Bronchial epithelial cell (primary cell): ENCODE measurements around the gene ZFP69B. TPM values are rescaled to one million over a fixed set of nuclear protein-coding genes. Genes with fewer than 3 reads are reported as not detected.

Source experiments
- DNase-seq: peaks from one replicate; pipeline ENCODE4 v3.0.0-alpha.2; 2010; ENCODE audit warnings: low read depth
- FAIRE-seq: peaks from 2 replicates; lab custom pipeline; 2011; peaks lifted over from hg19 to GRCh38; lab: Jason Lieb, UNC
- H3K27me3 ChIP-seq: 2 replicates; pipeline ENCODE4 v1.5.1; 2011; ENCODE audit warnings: low read length; ENCODE audit not compliant: control insufficient read depth, insufficient read depth
- H3K36me3 ChIP-seq: 2 replicates; pipeline ENCODE4 v1.5.1; 2011; ENCODE audit warnings: low read length; ENCODE audit not compliant: control insufficient read depth, insufficient read depth
- H3K4me3 ChIP-seq: 2 replicates; pipeline ENCODE4 v1.5.1; 2011; ENCODE audit warnings: mild to moderate bottlenecking, low read depth, low read length, control low read depth
- total RNA-seq: library from RNA; depleted of rRNA; stranded (reverse); fragments of >200 nt; gene quantifications from 2 replicates; pipeline ENCODE4 v1.2.1, GENCODE V29; 2014
- TF ChIP-seq, protein P1 (sequence below): IDR thresholded peaks from 2 replicates; pipeline ENCODE4 v1.5.1; 2011; ENCODE audit warnings: mild to moderate bottlenecking, moderate library complexity, low read length, control low read depth, inconsistent platforms; ENCODE audit not compliant: insufficient read depth, severe bottlenecking

The ZFP69B gene
- total RNA-seq, 1 donor from 2014 or later: 1.6 TPM

DNA sequence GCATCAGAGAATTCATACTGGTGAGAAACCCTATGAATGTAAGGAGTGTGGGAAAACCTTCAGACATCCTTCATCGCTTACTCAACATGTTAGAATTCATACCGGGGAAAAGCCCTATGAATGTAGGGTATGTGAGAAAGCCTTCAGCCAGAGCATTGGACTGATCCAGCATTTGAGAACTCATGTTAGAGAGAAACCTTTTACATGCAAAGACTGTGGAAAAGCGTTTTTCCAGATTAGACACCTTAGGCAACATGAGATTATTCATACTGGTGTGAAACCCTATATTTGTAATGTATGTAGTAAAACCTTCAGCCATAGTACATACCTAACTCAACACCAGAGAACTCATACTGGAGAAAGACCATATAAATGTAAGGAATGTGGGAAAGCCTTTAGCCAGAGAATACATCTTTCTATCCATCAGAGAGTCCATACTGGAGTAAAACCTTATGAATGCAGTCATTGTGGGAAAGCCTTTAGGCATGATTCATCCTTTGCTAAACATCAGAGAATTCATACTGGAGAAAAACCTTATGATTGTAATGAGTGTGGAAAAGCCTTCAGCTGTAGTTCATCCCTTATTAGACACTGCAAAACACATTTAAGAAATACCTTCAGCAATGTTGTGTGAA lies 12.8 kb downstream of the ZFP69B start:
- DNase-seq: no peak
- Histone ChIP-seq H3K27me3 (no peaks in the 10 kb centered on the region), H3K36me3 (no peaks in the 10 kb centered on the region), H3K4me3 (no peak overlapping the region)
- TF ChIP-seq, protein P1, sequence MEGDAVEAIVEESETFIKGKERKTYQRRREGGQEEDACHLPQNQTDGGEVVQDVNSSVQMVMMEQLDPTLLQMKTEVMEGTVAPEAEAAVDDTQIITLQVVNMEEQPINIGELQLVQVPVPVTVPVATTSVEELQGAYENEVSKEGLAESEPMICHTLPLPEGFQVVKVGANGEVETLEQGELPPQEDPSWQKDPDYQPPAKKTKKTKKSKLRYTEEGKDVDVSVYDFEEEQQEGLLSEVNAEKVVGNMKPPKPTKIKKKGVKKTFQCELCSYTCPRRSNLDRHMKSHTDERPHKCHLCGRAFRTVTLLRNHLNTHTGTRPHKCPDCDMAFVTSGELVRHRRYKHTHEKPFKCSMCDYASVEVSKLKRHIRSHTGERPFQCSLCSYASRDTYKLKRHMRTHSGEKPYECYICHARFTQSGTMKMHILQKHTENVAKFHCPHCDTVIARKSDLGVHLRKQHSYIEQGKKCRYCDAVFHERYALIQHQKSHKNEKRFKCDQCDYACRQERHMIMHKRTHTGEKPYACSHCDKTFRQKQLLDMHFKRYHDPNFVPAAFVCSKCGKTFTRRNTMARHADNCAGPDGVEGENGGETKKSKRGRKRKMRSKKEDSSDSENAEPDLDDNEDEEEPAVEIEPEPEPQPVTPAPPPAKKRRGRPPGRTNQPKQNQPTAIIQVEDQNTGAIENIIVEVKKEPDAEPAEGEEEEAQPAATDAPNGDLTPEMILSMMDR: no peak
- FAIRE-seq: no peak

DNA sequence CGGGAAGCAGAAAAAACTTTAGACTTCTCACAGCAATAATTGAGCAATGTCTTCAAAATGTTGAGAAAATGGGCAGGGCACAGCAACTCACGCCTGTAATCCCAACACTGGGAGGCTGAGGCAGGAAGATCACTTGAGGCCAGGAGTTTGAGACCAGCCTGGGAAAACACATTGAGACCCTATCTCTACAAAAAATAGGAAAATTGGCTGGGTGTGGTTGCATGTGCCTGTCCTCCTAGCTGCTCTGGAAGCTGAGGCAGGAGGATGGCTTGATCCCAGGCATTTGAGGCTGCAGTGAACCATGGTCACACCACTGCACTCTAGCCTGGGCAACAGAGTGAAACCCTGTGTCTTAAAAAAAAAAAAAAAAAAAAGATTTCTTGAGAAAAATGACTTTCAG lies 19.1 kb downstream of the ZFP69B start:
- no peak overlapping the region for H3K4me3 ChIP-seq
- TF ChIP-seq, protein P1: no peak
- no peaks in the 10 kb centered on the region for H3K36me3 ChIP-seq
- FAIRE-seq: no peak
- no peak for DNase-seq
- no peaks in the 10 kb centered on the region for H3K27me3 ChIP-seq

DNA sequence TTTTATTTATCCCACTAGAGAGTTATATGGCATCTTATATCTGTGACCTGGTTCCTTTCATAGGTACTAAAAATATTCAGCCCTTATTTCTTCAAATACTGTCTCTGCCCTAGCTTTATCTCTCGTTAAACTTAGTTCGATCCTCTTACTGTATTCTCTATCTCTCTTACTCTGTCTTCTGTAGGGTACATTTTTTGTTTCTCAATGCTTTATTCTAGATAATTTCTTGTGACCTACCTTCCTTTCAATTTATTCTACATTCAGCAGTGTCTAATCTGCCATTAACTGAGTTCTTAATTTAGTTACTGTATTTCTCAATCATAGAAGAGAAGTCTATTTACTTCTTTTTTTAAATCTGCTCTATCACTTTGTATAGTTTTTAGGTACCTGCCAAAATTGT lies 25.0 kb downstream of the ZFP69B start:
- TF ChIP-seq, protein P1: no peak
- no peak for DNase-seq
- FAIRE-seq: no peak

DNA sequence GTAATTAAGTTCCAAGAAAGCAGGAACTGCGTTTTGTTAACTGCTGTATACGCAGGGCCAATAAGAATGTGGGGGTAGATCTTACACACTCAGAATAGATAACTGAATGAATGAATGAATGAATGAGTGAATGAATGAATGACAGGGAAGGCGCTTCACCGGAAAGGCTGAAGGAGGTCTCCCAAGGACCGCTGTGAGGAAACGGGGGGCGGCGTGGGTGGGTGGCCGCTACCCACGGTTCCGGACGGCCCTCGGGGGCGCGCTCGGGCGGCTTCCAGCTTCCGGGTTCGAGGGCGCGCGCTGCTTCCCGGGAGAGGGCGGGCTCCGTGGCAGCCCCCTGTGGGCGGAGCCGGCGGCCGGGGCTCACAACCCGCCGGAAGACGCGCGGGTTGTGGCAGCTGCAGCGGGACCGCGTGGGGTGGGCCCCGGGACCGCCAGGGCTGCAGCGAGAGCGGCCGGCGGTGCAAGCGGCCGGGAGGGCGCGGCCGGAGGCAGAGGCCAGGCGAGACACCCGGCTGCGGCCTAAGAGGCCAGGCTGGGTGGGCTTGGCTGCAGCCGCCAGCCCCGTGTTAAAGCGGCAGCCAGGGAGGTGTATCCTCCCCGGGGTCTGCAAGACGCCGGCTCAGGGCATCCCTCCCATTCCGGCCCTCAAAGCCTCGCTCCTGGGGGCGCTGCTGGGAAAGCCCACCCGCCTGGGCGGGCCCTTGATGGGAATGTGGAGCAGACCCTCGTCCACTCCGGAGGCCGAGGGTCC lies 26.8 kb downstream of the ZFP69B start, which contains the start of gene ZFP69:
Gene ZFP69, plus strand, starts transcription at position 367 of the 754 bp plus-strand sequence. CDS start 2,072 bp downstream, outside the sequence.
- TF ChIP-seq, protein P1: no peak
- DNase-seq (no peak), FAIRE-seq (no peak)
- no peaks in the 10 kb centered on the region for H3K27me3 ChIP-seq
- no peaks in the 10 kb centered on the region for H3K36me3 ChIP-seq
- H3K4me3 ChIP-seq: peak within 1 kb of the TSS; percentile 66

More for the DNA sequence above, 25.0 kb downstream of the ZFP69B start:
- H3K4me3 ChIP-seq: no peak overlapping the region
- H3K36me3 ChIP-seq: no peaks in the 10 kb centered on the region
- H3K27me3 ChIP-seq: no peaks in the 10 kb centered on the region

DNA sequence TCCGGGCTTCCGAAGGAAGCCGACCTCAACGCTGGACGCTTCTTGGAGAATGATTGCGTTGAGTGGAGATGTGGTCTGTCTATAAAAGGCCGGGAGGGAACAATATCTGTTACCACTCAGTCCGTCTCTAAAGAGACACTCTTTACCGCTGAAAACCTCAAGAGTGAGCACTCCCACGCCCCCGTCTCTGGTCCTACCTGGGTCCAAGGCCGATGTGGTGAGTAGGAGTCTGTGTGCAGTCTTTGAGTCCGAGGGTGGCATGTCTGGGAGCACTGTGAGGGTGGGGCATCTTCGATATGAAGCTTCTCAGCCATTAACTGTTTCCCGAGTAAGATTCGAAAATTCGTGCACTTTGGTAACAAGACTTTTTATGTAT lies 27.4 kb downstream of the ZFP69B start:
- DNase-seq (no peak), FAIRE-seq (no peak)
- Histone ChIP-seq H3K4me3 (peak overlapping the region; percentile 66), H3K27me3 (no peaks in the 10 kb centered on the region), H3K36me3 (no peaks in the 10 kb centered on the region)
- TF ChIP-seq, protein P1: no peak
